Karpas-422 (cell line): ENCODE measurements around the gene SLC5A11. TPM values are rescaled to one million over a fixed set of nuclear protein-coding genes. Genes with fewer than 3 reads are reported as not detected.

ENCODE experiments used
- DNase-seq: peaks from one replicate; pipeline ENCODE4 v3.0.0-alpha.2; 2015
- H2AFZ ChIP-seq: fragments of 200-600 bp; sonication (generic); 2 replicates; pipeline ENCODE4 v1.6.1; 2014; ENCODE audit warnings: antibody characterized with exemption, low read length, mixed read lengths
- H3K27ac ChIP-seq: fragments of 200-600 bp; sonication (generic); 2 replicates; pipeline ENCODE4 v1.5.1; 2014; ENCODE audit warnings: mild to moderate bottlenecking, low read length, moderate library complexity
- H3K27me3 ChIP-seq: fragments of 200-600 bp; sonication (generic); 2 replicates; pipeline ENCODE4 v1.6.1; 2014; ENCODE audit warnings: low read length, mixed read lengths
- H3K36me3 ChIP-seq: fragments of 200-600 bp; sonication (generic); 2 replicates; pipeline ENCODE4 v1.6.1; 2014; ENCODE audit warnings: low read length, mixed read lengths; ENCODE audit not compliant: insufficient read depth
- H3K4me1 ChIP-seq: fragments of 200-600 bp; sonication (generic); 2 replicates; pipeline ENCODE4 v1.6.1; 2014; ENCODE audit warnings: mild to moderate bottlenecking, low read length, mixed read lengths
- H3K4me2 ChIP-seq: fragments of 200-600 bp; sonication (generic); 2 replicates; pipeline ENCODE4 v1.6.1; 2014; ENCODE audit warnings: low read length, low read depth, mild to moderate bottlenecking; ENCODE audit not compliant: poor library complexity, severe bottlenecking
- H3K4me3 ChIP-seq: fragments of 200-600 bp; sonication (generic); 2 replicates; pipeline ENCODE4 v1.5.1; 2014; ENCODE audit warnings: mild to moderate bottlenecking, antibody characterized with exemption, low read length, mixed read lengths
- H3K79me2 ChIP-seq: fragments of 200-600 bp; sonication (generic); 2 replicates; pipeline ENCODE4 v1.6.1; 2014; ENCODE audit warnings: mild to moderate bottlenecking, low read length, mixed read lengths
- H3K9ac ChIP-seq: fragments of 200-600 bp; sonication (generic); 2 replicates; pipeline ENCODE4 v1.6.0; 2014; ENCODE audit warnings: low read length
- H3K9me2 ChIP-seq: fragments of 200-600 bp; sonication (generic), shearing (Covaris generic); replicated peaks from 2 replicates; pipeline ENCODE4 v1.6.0; 2014; ENCODE audit warnings: mild to moderate bottlenecking, low read length, moderate library complexity; ENCODE audit not compliant: insufficient read depth
- H3K9me3 ChIP-seq: fragments of 300-700, 200-600 bp; sonication (generic); 2 replicates; pipeline ENCODE4 v1.6.1; 2014; ENCODE audit warnings: low read length, mixed read lengths
- H4K20me1 ChIP-seq: fragments of 200-600 bp; sonication (generic); 2 replicates; pipeline ENCODE4 v1.6.1; 2014; ENCODE audit warnings: mild to moderate bottlenecking, antibody characterized with exemption, low read length, low read depth; ENCODE audit not compliant: insufficient read depth
- total RNA-seq: library from RNA; depleted of rRNA; stranded (reverse); fragments of >200 nt; shearing (Covaris generic); gene quantifications from 2 replicates; pipeline ENCODE4 v1.2.3, GENCODE V29; 2014; ENCODE audit warnings: low replicate concordance

SLC5A11 gene
- total RNA-seq, 1 experiment from 2014 or later, result 0.15 TPM

DNA sequence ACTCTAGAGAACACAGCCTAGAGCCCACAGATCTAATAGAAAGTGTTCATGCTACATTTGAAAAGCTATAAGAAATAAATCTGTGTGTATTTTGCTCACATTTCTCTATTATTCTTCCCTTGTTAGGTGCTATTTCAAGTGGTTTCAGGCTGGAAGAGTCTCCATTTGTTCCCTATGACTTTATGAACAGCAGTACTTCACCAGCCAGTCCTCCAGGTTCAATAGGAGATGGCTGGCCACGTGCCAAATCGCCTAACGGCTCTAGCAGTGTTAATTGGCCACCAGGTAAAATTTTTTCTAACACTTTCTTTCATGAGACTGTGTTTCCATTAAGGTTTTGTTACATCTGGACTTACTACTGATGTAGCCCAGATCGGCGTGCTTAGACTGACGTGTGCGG, 30.7 kb upstream of the SLC5A11 start:
- H3K9ac ChIP-seq, result no peak overlapping the region
- no peak for DNase-seq
- H3K4me3 ChIP-seq, result no peak overlapping the region
- no peaks in the 10 kb centered on the region for H4K20me1 ChIP-seq
- no peak overlapping the region for H2AFZ ChIP-seq
- H3K79me2 ChIP-seq, result peaks cover 3% of the 10 kb centered on the region; the same call in 1 of the 2 replicates
- no peak overlapping the region for H3K27ac ChIP-seq
- H3K9me3 ChIP-seq, result no peaks in the 10 kb centered on the region
- H3K27me3 ChIP-seq, result no peaks in the 10 kb centered on the region
- H3K4me2 ChIP-seq, result no peak overlapping the region
- H3K4me1 ChIP-seq, result no peaks in the 10 kb centered on the region
- H3K9me2 ChIP-seq, result no peaks in the 10 kb centered on the region
- peaks cover 50% of the 10 kb centered on the region for H3K36me3 ChIP-seq

GRCh38 chr16:24816688-24817087, 29.1 kb upstream of the SLC5A11 start:
- peaks cover 3% of the 10 kb centered on the region; the same call in 1 of the 2 replicates for H3K79me2 ChIP-seq
- no peak overlapping the region for H3K4me3 ChIP-seq
- peaks cover 48% of the 10 kb centered on the region for H3K36me3 ChIP-seq
- H3K9me2 ChIP-seq, result no peaks in the 10 kb centered on the region
- no peak overlapping the region for H3K9ac ChIP-seq
- no peak for DNase-seq
- H3K27ac ChIP-seq, result no peak overlapping the region
- no peak overlapping the region for H2AFZ ChIP-seq
- H3K9me3 ChIP-seq, result no peaks in the 10 kb centered on the region
- no peaks in the 10 kb centered on the region for H3K27me3 ChIP-seq
- H3K4me2 ChIP-seq, result no peak overlapping the region
- H4K20me1 ChIP-seq, result no peaks in the 10 kb centered on the region
- H3K4me1 ChIP-seq, result no peaks in the 10 kb centered on the region

GRCh38 chr16:24819462-24820040, 26.2 kb upstream of the SLC5A11 start:
- no peak overlapping the region for H3K4me3 ChIP-seq
- no peak for DNase-seq
- H3K9ac ChIP-seq, result no peak overlapping the region
- H3K27ac ChIP-seq, result no peak overlapping the region
- H2AFZ ChIP-seq, result no peak overlapping the region
- no peaks in the 10 kb centered on the region for H3K9me3 ChIP-seq
- no peaks in the 10 kb centered on the region for H3K27me3 ChIP-seq
- H3K79me2 ChIP-seq, result no peaks in the 10 kb centered on the region
- H3K36me3 ChIP-seq, result peaks cover 29% of the 10 kb centered on the region
- H3K4me2 ChIP-seq, result no peak overlapping the region
- H4K20me1 ChIP-seq, result no peaks in the 10 kb centered on the region
- no peaks in the 10 kb centered on the region for H3K9me2 ChIP-seq
- no peaks in the 10 kb centered on the region for H3K4me1 ChIP-seq

DNA sequence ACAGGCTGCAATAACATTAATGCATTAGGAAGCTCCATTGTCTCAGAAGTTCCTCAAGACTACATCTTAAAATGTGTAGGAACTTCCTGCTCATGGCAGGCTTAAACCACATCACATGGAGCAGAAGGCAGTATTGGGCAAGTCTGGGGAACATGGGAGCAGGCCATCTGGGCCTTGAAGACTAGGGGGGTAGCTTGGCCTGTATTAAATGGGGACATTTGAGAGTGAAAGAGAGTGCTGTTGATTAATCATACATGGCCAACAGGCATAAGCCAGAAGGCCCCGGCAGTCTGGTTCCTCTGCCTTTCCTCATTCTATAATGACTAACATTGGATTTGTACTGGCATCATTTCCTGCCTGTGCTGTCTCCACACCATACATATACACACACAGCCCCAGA, 25.2 kb upstream of the SLC5A11 start:
- no peaks in the 10 kb centered on the region for H3K9me3 ChIP-seq
- DNase-seq, result no peak
- H3K4me1 ChIP-seq, result no peaks in the 10 kb centered on the region
- no peak overlapping the region for H3K9ac ChIP-seq
- no peak overlapping the region for H3K4me2 ChIP-seq
- no peak overlapping the region for H3K4me3 ChIP-seq
- no peaks in the 10 kb centered on the region for H3K79me2 ChIP-seq
- H3K9me2 ChIP-seq, result no peaks in the 10 kb centered on the region
- no peak overlapping the region for H2AFZ ChIP-seq
- H3K27ac ChIP-seq, result no peak overlapping the region
- no peaks in the 10 kb centered on the region for H3K27me3 ChIP-seq
- H4K20me1 ChIP-seq, result no peaks in the 10 kb centered on the region
- H3K36me3 ChIP-seq, result peaks cover 27% of the 10 kb centered on the region

DNA sequence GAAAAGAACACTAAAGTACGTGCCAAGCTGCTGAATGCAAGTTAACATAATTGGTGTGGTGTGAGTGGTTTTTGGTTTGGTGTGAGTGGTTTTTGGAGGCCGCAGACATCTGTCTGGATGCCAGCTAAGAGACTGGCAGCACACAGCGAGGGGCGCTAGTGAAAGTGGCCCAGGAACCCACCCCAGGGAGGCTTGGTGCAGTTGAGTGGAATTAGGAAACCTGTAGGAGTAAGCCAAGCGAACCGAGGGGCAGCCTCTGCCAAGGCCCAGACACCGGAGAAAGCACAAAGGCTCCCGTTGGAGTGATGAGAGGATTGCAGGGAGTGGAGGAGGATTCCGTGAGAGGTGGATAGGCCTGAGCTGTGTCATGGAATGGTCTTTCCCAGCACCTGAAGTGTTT, 24.6 kb upstream of the SLC5A11 start:
- Histone ChIP-seq H3K27me3 (no peaks in the 10 kb centered on the region), H3K9me3 (no peaks in the 10 kb centered on the region), H2AFZ (no peak overlapping the region), H3K27ac (no peak overlapping the region), H3K4me3 (no peak overlapping the region), H3K9me2 (no peaks in the 10 kb centered on the region), H3K36me3 (peaks cover 30% of the 10 kb centered on the region), H4K20me1 (no peaks in the 10 kb centered on the region), H3K4me1 (no peaks in the 10 kb centered on the region), H3K4me2 (no peak overlapping the region), H3K79me2 (no peaks in the 10 kb centered on the region), H3K9ac (no peak overlapping the region)
- DNase-seq, result no peak

- Histone ChIP-seq H2AFZ (no peak overlapping the region), H3K4me3 (no peak overlapping the region), H3K36me3 (peaks cover 31% of the 10 kb centered on the region), H3K79me2 (no peaks in the 10 kb centered on the region), H3K4me2 (no peak overlapping the region), H3K9me2 (no peaks in the 10 kb centered on the region), H3K4me1 (no peaks in the 10 kb centered on the region), H4K20me1 (no peaks in the 10 kb centered on the region), H3K9me3 (no peaks in the 10 kb centered on the region), H3K27ac (no peak overlapping the region), H3K9ac (no peak overlapping the region), H3K27me3 (no peaks in the 10 kb centered on the region)
- no peak for DNase-seq
Measured at GRCh38 chr16:24822542-24822941, 23.2 kb upstream of the SLC5A11 start.

- Histone ChIP-seq H3K4me2 (no peak overlapping the region), H3K36me3 (peaks cover 31% of the 10 kb centered on the region), H3K4me1 (no peaks in the 10 kb centered on the region), H3K27ac (no peak overlapping the region), H3K27me3 (no peaks in the 10 kb centered on the region), H3K4me3 (no peak overlapping the region), H3K9ac (no peak overlapping the region), H3K79me2 (no peaks in the 10 kb centered on the region), H2AFZ (no peak overlapping the region), H3K9me2 (no peaks in the 10 kb centered on the region), H4K20me1 (no peaks in the 10 kb centered on the region), H3K9me3 (no peaks in the 10 kb centered on the region)
- no peak for DNase-seq
Measured at GRCh38 chr16:24822974-24823373, 22.8 kb upstream of the SLC5A11 start.

DNA sequence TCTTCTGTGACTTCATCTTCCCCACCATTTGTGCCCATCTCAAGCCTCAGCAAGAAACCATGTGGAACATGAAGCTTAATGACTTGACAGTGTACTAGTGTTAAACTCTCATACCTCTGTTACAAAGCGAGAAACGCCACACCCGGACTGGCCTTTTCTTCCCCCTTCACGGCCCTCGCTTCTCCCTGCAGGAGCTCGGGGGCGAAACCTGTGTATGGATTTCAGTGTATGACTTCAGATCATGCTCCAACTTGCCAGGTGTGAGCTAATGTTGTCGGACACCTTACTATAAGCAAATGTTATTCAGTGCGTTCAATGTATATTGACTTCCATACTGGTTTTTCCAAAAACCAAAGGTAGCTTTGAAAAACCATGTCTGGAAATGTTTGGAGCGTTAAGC, 20.1 kb upstream of the SLC5A11 start:
- Histone ChIP-seq H3K9me2 (no peaks in the 10 kb centered on the region), H3K27me3 (no peaks in the 10 kb centered on the region), H2AFZ (no peak overlapping the region), H3K4me1 (no peaks in the 10 kb centered on the region), H3K9ac (no peak overlapping the region), H3K4me2 (no peak overlapping the region), H3K79me2 (no peaks in the 10 kb centered on the region), H3K4me3 (no peak overlapping the region), H3K27ac (no peak overlapping the region), H3K9me3 (no peaks in the 10 kb centered on the region), H4K20me1 (no peaks in the 10 kb centered on the region), H3K36me3 (peaks cover 21% of the 10 kb centered on the region)
- no peak for DNase-seq
